Measurements from ENCODE around the gene ALKBH3. TPM values are rescaled to one million over a fixed set of nuclear protein-coding genes. Genes with fewer than 3 reads are reported as not detected.
A peak's percentile ranks its signal among the peaks of the same experiment; 100 is the strongest.

Gene ALKBH3
- total RNA-seq, 1 donor from 2014 or later = 37.4 TPM

DNA sequence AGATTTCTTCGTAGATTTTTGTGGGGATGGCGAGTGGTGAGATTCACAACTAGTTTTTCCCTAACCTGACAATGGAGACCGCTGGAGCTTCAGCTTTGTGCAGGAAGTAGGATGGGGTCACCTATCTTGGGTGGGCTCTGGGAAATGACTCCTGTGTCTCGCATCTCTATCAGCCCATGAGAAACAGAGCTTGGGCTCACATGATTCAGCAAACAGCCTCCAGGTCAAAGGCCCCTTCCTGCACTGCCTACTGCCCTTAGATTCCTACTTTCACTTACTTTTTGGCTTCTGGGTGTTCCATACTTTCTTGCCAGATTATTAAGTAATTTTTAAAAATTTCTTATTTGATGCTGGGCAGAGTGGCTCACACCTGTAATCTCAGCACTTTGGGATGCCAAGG lies 88.1 kb downstream of the ALKBH3 start:
- no peak overlapping the region for H3K27ac ChIP-seq
- no peak overlapping the region for H3K4me3 Mint-ChIP-seq
- no peak overlapping the region for H3K9ac ChIP-seq
- DNase-seq (ENCODE audit: low spot score) = no peak
- peaks cover 5% of the 10 kb centered on the region for H3K27me3 Mint-ChIP-seq (ENCODE audit: insufficient read depth, low read depth)
- peaks cover 2% of the 10 kb centered on the region for H3K36me3 Mint-ChIP-seq
- no peaks in the 10 kb centered on the region for H3K79me2 ChIP-seq (ENCODE audit: low read depth)
- no peaks in the 10 kb centered on the region for H3F3A ChIP-seq (ENCODE audit: low read depth)
- H3K9me3 ChIP-seq (ENCODE audit: low read depth) = peaks cover 8% of the 10 kb centered on the region
- TF ChIP-seq, protein P1, sequence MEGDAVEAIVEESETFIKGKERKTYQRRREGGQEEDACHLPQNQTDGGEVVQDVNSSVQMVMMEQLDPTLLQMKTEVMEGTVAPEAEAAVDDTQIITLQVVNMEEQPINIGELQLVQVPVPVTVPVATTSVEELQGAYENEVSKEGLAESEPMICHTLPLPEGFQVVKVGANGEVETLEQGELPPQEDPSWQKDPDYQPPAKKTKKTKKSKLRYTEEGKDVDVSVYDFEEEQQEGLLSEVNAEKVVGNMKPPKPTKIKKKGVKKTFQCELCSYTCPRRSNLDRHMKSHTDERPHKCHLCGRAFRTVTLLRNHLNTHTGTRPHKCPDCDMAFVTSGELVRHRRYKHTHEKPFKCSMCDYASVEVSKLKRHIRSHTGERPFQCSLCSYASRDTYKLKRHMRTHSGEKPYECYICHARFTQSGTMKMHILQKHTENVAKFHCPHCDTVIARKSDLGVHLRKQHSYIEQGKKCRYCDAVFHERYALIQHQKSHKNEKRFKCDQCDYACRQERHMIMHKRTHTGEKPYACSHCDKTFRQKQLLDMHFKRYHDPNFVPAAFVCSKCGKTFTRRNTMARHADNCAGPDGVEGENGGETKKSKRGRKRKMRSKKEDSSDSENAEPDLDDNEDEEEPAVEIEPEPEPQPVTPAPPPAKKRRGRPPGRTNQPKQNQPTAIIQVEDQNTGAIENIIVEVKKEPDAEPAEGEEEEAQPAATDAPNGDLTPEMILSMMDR (IDR thresholded peaks at IDR 0.05) = no peak
- TF ChIP-seq EZH2 (IDR thresholded peaks at IDR 0.05) (no peak), EZH2phosphoT487 (IDR thresholded peaks at IDR 0.05) (no peak)
- no peaks in the 10 kb centered on the region for H3K27me3 ChIP-seq
- H3K4me2 ChIP-seq = no peak overlapping the region
- no peak overlapping the region for H3K4me3 ChIP-seq
- peaks cover 23% of the 10 kb centered on the region for H3K9me3 Mint-ChIP-seq
- H3K4me1 Mint-ChIP-seq = peaks cover 6% of the 10 kb centered on the region
- no peaks in the 10 kb centered on the region for H4K20me1 ChIP-seq (ENCODE audit: low read depth)
- peaks cover under 1% of the 10 kb centered on the region for H3K4me1 ChIP-seq
- no peak overlapping the region for H3K27ac Mint-ChIP-seq
- peak overlapping the region; percentile 32 for H2AFZ ChIP-seq (replicated peaks)
- H3K36me3 ChIP-seq = no peaks in the 10 kb centered on the region

DNA sequence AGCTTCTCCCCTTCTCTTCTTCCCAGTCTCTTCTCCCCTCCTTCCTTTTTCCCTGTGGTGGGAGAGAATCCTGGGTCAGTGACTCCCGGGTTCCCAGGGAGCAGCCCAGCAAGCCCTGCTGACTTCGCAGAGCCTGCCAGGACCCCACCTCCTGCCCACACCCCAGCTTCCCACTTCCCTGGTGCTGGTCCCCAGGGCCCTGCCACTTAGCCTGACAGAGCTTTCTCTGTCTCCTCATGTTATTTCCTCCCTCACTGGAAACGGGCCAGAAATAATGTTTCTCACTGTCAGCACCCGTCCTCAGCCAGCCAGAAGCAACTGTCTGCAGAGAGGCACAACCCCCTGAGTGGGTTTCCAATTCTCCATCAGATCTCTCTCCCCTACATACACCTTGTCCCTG lies 88.9 kb downstream of the ALKBH3 start:
- Histone ChIP-seq H3K4me2 (no peak overlapping the region), H3K9ac (no peak overlapping the region), H3F3A (ENCODE audit: low read depth) (no peaks in the 10 kb centered on the region), H3K27ac (no peak overlapping the region), H3K4me1 (no peaks in the 10 kb centered on the region), H2AFZ (replicated peaks) (peak overlapping the region; percentile 37), H3K27me3 (no peaks in the 10 kb centered on the region), H4K20me1 (ENCODE audit: low read depth) (no peaks in the 10 kb centered on the region), H3K9me3 (ENCODE audit: low read depth) (peaks cover 8% of the 10 kb centered on the region), H3K36me3 (no peaks in the 10 kb centered on the region), H3K79me2 (ENCODE audit: low read depth) (no peaks in the 10 kb centered on the region), H3K4me3 (no peak overlapping the region)
- Mint-ChIP-seq H3K36me3 (peaks cover 2% of the 10 kb centered on the region), H3K4me1 (peaks cover 4% of the 10 kb centered on the region), H3K27me3 (ENCODE audit: insufficient read depth, low read depth) (peaks cover 5% of the 10 kb centered on the region), H3K4me3 (peak overlapping the region; percentile 23), H3K9me3 (peaks cover 26% of the 10 kb centered on the region), H3K27ac (no peak overlapping the region)
- TF ChIP-seq, protein P1 (IDR thresholded peaks at IDR 0.05) = no peak
- no peak for TF ChIP-seq EZH2phosphoT487 (IDR thresholded peaks at IDR 0.05)
- no peak for TF ChIP-seq EZH2 (IDR thresholded peaks at IDR 0.05)
- no peak for DNase-seq (ENCODE audit: low spot score)

Other genes starting within 250 kb of the ALKBH3 start
- 72.5 and 102 TPM in 2 replicates for gene HSD17B12, start 200.1 kb upstream of the ALKBH3 start, total RNA-seq (ENCODE audit: low replicate concordance)
- 0.32 and 5.4 TPM in 2 replicates for gene C11orf96, start 61.8 kb downstream of the ALKBH3 start, total RNA-seq (ENCODE audit: low replicate concordance)
- not detected in 2 replicates for gene ACCSL, start 167.2 kb downstream of the ALKBH3 start, total RNA-seq (ENCODE audit: low replicate concordance)
- gene ACCS, start 185.4 kb downstream of the ALKBH3 start, total RNA-seq (ENCODE audit: low replicate concordance) = 7.0 and 10.4 TPM in 2 replicates
- 70.4 and 89.4 TPM in 2 replicates for gene EXT2, start 214.8 kb downstream of the ALKBH3 start, total RNA-seq (ENCODE audit: low replicate concordance)